ENCODE data around the gene PTTG2.
A peak's percentile ranks its signal among the peaks of the same experiment; 100 is the strongest.
"Not testable (repeated sequence)": the region's sequence is repeated elsewhere in the genome, so short reads cannot be mapped to it uniquely, and the experiment has no call there.

Gene PTTG2

GRCh38 chr4:37958932-37959331 lies 1.3 kb upstream of the PTTG2 start:
- no peak for DNase-seq

GRCh38 chr4:37960679-37961450 lies 667 bp downstream of the PTTG2 start:
- DNase-seq, result no peak

- DNase-seq, result no peak
Observed at GRCh38 chr4:37964734-37965457, 4.7 kb downstream of the PTTG2 start.

- DNase-seq, result no peak
Observed at GRCh38 chr4:37966044-37966443, 5.8 kb downstream of the PTTG2 start.

GRCh38 chr4:37967736-37968135 lies 7.5 kb downstream of the PTTG2 start:
- DNase-seq, result no peak

GRCh38 chr4:37968747-37969146 lies 8.5 kb downstream of the PTTG2 start:
- DNase-seq, result no peak

- no peak for DNase-seq
Observed at GRCh38 chr4:37970702-37971101, 10.5 kb downstream of the PTTG2 start.

- no peak for DNase-seq
Observed at GRCh38 chr4:37971202-37971601, 11.0 kb downstream of the PTTG2 start.

GRCh38 chr4:37973441-37973840 lies 13.2 kb downstream of the PTTG2 start:
- no peak for DNase-seq

- not testable (repeated sequence) for DNase-seq
Observed at GRCh38 chr4:37975321-37975822, 15.2 kb downstream of the PTTG2 start.

- DNase-seq, result no peak
Observed at GRCh38 chr4:37976507-37976906, 16.3 kb downstream of the PTTG2 start.

- DNase-seq, result peak; percentile 13
Observed at GRCh38 chr4:37976991-37977470, 16.8 kb downstream of the PTTG2 start.

GRCh38 chr4:37977471-37978247 lies 17.5 kb downstream of the PTTG2 start:
- no peak for DNase-seq

GRCh38 chr4:37978248-37978924 lies 18.2 kb downstream of the PTTG2 start:
- no peak for DNase-seq

GRCh38 chr4:37980246-37980645 lies 20.0 kb downstream of the PTTG2 start:
- DNase-seq, result no peak

- DNase-seq, result no peak
Observed at GRCh38 chr4:37981425-37981824, 21.2 kb downstream of the PTTG2 start.

- DNase-seq, result no peak
Observed at GRCh38 chr4:37981844-37982720, 21.9 kb downstream of the PTTG2 start.

GRCh38 chr4:37982736-37983135 lies 22.5 kb downstream of the PTTG2 start:
- DNase-seq, result no peak

- DNase-seq, result no peak
Observed at GRCh38 chr4:37983951-37984350, 23.8 kb downstream of the PTTG2 start.

- no peak for DNase-seq
Observed at GRCh38 chr4:37985730-37986275, 25.6 kb downstream of the PTTG2 start.

- DNase-seq, result no peak
Observed at GRCh38 chr4:37988670-37989069, 28.5 kb downstream of the PTTG2 start.

All from NCI-H2171 (cell line).